COLO829 (cell line): ENCODE measurements around the gene UQCRC2.
"Not testable (repeated sequence)": the region's sequence is repeated elsewhere in the genome, so short reads cannot be mapped to it uniquely, and the experiment has no call there.

Experiments used
- DNase-seq: peaks from one replicate; pipeline ENCODE4 v3.0.0; 2012; ENCODE audit warnings: low spot score

The UQCRC2 gene

DNA sequence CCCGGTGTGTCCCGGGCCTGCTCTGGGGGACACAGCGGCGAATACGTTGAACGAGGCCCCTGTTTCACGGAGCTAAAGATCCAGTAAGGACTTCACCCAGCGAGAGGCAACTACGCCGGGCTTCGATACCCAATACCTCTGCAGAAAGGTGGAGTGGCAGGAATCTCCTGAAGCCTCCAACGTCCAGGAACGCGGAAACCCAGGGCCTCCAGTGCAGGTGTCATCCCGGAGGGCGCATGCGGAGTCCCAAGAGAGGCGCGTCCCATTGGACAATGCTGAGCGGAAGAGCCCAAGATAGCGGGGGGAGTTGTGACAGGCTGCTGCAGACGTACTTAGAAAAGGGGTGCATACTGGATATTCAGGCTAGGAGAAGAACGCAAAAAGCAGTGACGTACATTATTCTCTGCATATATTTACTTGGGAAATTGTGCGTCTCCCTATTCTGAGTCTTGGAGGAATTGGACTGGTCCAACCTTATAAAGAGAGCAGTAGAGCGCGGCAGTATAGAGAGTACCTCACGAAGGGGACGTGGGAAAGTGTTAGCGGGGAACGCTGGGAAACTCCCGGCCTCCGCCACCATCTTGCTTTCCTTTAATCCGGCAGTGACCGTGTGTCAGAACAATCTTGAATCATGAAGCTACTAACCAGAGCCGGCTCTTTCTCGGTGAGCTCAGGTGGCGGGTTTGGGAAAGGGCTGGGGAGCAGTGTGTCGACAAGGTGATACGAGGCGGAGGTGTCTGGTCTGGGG lies at the start of gene UQCRC2:
TSS of gene UQCRC2 (plus strand) at position 569 of the 748 bp plus-strand sequence. CDS start at position 632, 63 bp downstream.
- DNase-seq: peak; percentile 98

DNA sequence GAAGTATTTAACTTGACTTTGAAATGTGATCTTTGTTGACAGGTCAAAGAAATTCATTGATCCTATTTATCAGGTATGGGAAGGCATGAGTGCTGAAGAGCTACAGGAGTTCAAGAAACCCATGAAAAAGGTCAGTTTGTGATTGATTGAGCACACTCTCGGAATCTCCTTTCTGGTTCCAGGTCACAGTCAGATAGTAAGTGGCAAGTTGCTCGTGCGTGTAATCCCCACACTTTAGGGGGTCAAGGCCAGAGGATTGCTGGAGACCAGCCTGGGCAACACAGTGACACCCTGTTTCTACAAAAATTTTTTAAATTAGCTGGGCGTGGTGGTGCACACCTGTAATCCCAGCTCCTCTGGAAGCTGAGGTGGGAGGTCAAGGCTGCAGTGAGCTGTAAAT lies 20.5 kb upstream of the UQCRC2 start:
- not testable (repeated sequence) for DNase-seq

DNA sequence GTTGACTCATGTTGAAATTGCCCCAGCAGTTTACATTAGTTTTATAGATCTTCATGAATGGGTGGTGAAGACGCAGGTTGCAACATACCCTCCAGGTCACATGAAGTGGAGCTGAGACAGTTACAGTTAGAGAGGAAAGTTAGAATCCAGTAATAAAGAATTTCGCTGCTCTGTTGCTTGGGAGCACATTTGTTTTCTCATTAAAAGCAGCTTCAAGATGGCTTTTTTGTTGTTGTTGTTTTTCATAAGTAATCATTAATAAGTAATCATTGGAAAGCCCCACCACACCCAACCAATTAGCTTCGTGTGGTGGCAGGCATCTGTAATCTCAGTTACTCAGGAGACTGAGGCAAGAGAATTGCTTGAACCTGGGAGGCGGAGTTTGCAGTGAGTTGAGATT lies 19.8 kb upstream of the UQCRC2 start:
- not testable (repeated sequence) for DNase-seq

DNA sequence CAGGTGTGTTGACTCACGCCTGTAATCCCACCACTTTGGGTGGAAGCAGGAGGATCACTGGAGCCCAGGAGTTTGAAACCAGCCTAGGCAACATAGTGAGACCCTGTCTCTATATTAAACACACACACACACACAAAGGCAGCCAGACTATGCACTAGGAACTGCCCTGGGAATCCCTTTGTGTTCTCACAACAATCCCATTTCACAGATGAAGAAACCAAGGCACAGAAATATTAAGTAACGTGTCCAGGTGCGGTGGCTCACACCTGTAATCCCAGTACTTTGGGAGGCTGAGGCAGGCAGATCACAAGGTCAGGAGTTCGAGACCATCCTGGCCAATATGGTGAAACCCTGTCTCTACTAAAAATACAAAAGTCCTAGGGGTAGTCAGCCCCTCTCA lies 19.4 kb upstream of the UQCRC2 start:
- DNase-seq: not testable (repeated sequence)

DNA sequence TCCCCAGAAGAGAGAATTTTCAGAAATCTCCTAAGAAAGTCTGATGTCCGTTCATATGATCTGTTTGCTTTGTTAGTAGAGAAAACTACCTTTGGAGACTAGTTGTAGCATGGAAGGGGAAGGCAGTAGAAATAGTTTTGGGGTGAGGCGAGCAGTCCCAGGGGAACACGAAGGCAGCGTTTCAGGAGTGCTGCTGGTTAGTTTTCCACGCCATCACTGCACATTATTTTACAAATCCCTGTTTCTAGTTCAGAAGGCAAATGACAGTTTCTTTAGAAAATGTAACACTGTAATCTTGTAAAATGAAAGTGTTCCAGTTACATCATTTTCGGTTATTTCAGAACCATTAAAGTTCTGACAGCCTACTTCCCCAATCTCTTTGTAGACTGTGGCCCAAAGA lies 16.9 kb upstream of the UQCRC2 start:
- not testable (repeated sequence) for DNase-seq

DNA sequence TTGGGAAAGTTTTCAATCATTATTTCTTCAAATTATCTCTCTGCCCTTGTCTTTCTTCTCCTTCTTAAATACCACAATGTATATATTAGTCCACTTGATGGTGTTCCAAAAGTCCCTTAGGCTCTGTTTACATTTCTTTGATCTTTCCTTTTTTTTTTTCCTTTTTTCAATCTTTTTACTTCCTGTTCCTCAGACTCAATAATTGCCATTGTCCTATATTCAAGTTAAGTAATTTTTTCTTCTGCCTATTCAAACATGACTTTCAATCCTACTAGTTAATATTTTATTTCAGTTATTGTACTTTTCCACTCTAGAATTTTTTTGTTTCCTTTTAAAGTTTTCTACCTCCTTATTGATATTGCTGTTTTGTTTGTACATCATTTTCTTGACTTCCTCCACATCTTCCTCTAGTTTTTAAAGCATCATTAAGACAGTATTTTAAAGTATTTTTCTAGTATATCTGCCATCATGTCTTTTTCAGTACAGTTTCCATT lies 15.8 kb upstream of the UQCRC2 start:
- no peak for DNase-seq

DNA sequence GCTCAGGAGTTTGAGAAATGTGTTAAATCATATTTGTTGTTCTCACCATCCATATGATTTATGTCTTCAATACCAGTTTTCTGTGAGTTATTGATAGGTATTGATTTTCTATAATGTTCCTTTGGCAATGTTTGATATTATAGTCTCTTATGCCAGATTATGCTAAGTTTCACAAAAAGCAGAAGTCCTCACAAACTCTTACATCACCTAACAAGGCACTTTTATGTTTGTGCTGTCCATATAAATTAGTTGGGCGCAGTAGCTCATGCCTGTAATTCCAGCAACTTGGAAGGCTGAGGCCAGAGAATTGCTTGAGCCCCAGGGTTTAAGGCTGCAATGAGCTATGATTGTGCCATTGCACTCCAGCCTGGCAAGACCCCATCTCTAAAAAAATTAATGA lies 12.6 kb upstream of the UQCRC2 start:
- DNase-seq: no peak

DNA sequence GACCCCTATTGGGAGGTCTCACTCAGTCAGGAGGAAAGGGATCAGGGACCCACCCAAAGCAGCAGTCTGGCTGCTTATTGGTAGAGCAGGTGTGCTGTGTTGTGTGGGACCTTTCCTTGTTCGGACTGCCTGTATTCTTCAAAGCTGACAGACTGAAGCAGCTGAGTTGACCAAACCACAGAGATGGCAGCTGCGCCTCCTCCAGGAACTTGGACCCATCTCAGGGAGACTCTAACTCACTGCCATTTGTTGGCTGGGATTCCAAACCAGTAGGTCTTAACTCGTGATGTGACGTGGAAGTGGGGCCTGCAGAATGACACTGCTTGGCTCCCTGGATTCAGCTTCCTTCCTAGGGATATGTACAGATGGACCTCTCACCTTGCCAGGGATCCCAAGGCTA lies 9.6 kb upstream of the UQCRC2 start:
- no peak for DNase-seq

DNA sequence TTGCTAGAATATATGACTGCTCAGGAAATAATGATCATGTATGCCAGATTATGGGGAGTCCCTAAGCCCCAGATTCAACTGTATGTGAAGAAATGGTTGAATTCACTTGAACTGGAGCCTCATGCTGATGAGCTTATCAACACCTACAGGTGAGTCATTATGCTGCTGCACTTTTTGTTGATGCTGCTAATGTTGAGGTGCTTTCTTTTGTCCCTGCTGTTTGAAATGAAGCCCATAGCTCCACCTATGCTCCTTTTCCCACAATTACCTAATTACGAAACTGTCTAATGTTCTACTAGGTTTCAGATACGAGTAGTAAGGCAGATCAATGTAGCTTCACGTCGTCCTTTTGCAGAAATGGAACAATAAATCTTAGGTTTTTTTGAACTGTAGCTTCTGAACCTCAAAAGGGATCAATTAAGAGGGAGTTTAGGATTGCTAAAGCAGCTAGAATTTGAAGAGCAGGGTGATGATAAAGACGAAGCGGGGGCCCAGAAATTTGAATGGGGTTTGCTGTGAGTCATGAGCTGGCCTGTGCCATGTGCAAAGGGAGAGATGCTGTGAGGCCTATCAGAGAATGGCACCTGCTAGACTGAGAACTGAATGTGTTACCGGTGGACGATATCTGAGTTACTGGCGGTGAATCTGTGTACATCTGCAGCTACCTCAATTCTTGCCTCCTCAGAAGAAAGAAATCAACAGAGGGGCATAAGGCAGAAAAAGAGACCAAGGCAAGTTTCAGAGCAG lies 6.1 kb upstream of the UQCRC2 start:
- DNase-seq: no peak

DNA sequence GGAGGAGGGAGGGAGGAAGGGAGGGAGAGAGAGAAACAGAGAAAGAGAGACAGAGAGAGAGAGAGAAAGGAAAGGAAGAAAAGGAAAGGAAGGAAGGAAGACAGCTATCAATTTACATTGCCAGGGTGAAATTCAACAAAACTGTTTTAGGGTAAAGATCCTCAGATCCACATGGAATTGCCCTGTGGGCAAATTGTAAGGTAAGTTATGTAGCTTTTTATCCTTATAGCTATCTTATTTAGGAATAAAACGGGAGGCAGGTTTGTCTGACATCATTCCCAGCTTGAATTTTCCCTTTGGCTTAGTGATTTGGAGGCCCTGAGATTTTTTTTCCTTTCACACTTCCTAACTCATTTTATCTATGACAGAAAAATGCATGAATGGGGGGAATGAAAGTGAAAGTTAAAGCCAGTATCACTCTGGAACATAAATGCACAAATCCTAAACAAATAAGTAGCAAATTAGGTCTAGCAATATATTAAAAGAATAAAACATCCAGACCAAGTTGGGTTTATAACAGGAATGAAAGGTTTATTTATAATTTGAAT lies 3.4 kb upstream of the UQCRC2 start:
- DNase-seq: no peak

DNA sequence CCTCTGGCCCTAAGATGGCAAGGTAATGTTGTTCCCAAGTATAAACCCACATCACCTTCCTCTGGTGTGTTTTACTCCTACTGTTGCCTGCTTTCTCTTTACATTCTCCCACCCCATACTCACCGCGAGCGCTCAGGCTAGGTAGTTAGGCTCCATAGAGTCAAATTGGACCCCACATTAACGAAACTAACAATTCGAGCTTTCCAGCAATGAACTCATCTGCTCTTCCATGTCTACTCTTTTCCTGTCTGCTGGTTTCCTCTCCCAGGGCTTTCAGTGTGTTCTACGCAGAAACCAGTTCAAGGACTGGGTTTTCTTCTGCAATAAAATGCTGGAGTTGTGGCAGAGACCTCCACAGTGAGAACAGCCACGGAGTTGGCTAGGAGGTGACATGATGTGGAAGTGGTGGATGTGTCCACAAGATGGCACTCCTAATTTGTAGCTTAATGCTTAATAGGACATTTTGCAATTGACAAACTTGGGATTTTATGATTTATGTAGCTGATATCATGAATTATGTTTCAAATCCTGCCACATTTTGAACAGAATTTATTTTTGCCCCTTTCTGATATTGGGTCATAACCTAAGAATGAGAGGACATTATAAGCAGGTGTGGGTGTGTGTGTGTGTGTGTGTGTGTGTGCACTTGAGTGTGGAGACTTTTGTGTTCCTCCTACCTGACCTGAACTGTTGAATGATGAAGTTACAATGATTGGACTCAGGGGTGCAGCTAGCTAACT lies 2.2 kb upstream of the UQCRC2 start:
- DNase-seq: peak; percentile 42

DNA sequence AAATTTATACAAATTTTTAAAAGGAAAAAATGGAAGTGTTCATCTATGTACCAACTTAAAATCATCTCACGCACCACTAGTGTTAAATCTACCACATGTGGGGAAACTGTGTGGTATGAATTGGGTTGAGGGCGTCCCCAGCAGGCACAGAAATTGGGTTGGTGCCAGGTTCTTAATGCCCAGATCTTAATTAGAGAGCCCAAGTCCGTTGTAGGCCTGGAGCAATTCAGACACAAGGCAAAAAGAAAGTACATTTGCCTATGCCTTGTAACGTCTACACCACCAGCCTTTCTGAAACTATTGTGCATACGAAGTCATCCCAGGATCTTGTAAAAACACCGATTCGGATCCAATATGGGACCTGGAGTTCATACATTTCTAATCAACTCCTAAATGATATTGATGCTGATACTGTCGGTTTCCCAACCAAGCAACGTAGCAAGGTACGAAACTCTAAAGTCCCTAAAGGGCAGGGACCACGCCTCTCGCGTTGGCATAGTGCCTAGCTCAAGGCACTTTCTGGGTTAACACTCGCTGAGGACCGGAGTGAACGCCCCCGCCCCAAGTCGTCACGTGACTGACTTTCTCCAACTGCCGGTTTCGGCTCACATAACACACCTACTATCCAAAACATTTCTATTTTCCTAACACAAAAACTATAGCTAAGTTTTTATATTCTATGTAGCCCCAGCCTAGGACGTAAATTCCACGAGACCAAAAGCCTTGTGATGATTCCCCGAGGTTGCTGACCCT lies 945 bp upstream of the UQCRC2 start:
- DNase-seq: peak; percentile 66

DNA sequence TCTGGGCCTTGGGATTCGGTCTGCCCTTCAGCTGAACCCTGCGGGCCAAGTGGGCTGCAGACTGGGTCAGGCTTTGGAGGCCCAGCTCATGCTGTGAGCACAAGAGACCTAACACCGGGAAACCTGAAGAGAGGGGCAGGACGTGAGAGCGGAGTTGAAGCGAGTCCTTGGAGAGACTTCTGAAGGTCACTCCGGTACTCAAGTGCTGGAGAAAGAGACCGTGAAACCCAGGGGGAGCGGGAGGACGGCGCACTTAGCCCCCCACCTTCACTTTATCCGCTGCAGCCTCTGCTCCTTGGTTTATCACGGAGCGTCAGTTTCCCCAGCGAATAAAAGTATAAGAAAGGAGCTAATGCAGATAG lies 361 bp downstream of the UQCRC2 start:
- peak; percentile 21 for DNase-seq

DNA sequence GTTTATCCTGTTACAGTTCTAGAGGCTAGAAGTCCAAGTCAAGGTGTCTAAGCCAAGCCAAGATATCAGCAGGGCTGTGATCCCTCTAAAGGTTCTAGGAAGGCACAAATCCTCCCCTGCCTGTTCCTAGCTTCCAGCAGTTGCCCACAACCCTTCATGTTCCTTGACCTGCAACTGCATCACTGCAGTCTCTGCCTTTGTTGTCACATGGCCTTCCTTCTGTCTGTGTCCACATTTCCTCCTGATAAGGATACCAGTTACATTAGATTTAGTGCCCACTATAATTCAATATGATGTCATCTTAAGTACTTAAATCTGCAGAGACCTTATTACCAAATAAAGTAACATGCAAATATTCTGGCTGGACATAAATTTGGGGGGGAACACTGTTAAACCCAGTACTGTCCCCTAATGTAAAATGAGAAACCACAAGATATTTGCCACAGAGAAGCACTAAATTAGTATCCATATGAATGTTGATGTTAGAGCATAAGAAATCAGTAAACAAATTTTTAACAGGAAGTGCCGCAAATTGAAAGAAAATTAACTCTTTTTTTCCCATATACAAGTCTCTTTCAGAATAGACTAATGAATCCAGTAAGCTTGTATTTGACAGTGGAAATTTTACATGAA lies 4.7 kb downstream of the UQCRC2 start:
- DNase-seq: no peak

DNA sequence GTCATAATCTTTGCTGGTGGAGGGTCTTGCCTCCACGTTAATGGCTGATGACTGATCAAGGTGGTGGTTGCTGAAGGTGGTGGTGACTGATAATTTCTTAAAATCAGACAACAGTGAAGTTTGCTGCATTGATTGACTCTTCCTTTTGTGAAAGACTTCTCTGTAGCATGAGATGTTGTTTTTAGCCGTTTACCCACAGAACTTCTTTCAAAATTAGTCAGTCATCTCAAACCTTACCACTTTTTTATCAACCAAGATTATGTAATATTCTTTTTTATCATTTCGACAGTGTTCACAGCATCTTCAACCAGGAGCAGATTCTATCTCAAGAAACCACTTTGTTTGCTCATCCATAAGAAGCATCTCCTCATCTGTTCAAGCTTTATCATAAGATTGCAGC lies 5.9 kb downstream of the UQCRC2 start:
- DNase-seq: no peak

DNA sequence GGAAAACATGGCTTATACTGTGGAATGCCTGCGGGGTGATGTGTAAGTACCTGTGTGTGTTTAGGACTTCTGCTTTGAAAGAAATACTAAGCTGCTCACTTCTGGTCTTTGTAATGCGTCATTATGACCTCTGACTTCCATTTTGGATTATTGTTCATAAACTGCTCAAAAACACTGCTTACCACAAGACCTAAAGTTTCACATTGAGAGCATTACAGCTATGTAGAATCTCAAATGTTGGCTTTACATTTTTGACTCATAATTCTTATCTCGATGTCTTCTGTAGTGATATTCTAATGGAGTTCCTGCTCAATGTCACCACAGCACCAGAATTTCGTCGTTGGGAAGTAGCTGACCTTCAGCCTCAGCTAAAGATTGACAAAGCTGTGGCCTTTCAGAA lies 9.3 kb downstream of the UQCRC2 start:
- no peak for DNase-seq

DNA sequence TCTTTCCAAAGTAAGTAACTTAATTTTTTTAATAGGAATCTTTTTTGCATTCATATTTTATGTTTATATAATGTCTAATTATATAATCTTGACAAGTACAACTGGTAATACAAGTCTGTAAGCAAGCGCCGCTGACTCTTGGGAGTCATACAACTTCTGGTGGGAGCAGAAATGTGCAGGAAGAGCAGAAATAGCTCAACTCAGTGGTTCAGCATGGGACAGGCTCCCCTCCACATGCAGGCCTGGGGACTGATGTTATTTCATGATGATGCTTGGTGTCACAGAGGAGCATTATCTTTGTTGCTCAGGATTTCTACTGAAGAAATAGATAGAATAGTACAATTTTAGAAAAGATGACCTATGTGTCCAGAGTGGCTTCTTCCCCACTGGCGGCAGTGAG lies 10.7 kb downstream of the UQCRC2 start:
- no peak for DNase-seq

DNA sequence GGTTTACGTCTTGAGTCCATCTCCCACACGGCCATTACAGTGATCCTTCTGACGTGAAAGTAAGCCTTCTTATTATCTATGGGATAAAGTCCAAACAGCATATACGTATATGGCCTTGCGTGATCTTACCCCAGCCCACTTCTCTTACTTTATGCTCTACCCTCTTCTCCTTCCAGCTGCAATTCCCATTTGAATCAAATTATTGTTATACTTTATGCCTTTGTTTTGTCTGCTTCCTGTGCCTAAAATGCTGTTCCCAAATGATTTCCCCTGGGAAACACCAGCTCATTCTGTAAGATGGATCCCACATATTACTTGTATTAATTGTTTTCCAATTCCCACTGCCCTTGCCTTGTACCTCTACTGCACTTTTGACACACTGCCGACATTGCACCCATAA lies 11.2 kb downstream of the UQCRC2 start:
- no peak for DNase-seq

DNA sequence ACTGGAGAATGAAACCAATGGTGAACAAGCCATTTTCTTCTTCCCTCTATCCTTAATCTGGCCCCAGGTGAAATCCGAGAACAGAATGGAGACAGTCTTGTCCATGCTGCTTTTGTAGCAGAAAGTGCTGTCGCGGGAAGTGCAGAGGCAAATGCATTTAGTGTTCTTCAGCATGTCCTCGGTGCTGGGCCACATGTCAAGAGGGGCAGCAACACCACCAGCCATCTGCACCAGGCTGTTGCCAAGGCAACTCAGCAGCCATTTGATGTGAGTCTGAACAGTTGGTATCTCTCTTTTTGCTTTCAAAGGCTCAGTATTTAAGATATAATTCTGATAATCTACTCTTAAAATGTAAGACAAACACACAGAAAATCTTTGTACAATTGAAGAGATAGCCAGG lies 18.7 kb downstream of the UQCRC2 start:
- DNase-seq: no peak

DNA sequence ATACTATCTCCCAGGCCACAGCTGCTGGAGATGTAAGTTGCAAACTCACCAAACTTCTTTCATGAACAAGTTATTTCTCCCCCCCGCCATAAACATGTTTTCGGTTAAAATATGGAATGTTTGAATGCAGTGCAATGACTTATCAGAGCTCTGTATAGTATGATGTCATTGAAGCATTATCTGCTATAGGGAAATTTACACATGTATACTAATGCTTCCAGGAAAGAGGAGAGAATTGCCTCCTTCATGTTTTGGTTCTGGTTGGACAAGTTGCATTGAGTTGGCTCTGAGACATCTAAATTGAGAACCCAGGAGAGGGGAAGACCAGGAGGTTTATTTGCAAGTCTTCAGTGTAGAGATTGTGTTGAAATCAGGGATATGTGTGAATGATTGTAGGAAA lies 20.8 kb downstream of the UQCRC2 start:
- DNase-seq: no peak

DNA sequence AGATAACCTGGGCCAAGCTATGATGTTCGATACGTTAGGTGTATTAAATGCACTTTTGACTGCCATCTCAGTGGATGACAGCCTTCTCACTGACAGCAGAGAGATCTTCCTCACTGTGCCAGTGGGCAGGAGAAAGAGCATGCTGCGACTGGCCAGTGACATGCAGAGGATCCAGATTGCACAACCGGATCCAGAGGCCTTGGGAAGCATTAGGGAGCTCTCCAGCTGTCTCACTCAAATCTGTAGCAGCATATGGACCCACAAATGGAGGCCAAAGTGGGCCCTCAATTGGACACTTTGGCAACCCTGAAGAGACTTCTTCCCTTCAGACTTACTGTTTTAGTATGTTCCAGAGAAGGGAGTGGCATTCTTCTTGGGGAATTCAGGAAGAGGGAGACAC lies 26.9 kb downstream of the UQCRC2 start:
- DNase-seq: no peak
